K562 (cell line): ENCODE results near the gene INTS6. TPM values are rescaled to one million over a fixed set of nuclear protein-coding genes. Genes with fewer than 3 reads are reported as not detected.

ENCODE experiments used
- ATAC-seq: fragments of 200-7000 bp; cut with Tn5 transposase; 3 replicates; pipeline ENCODE4 v1.9.1; 2020; ENCODE audit warnings: moderate library complexity
- BruUV-seq: library from RNA; stranded (reverse); fragments of 400-500 nt; replicated peaks from 2 replicates; lab custom pipeline; 2021; lab: Mats Ljungman, UMichigan
- CTCF ChIA-PET: fragments of 300-600 bp; formaldehyde crosslinking; extraction: SDS; loops from one replicate; lab custom pipeline; 2021; ENCODE audit warnings: low intra/inter-chr PET ratio; lab: Yijun Ruan, JAX
- POLR2A ChIA-PET: fragments of 300-600, 350-650 bp; sonication (Branson Sonifier 250); formaldehyde crosslinking; extraction: SDS; loops from one replicate; lab custom pipeline; 2021; ENCODE audit warnings: antibody characterized with exemption, inconsistent platforms; lab: Yijun Ruan, JAX
- DNase-seq, 4 experiments: peaks; one replicate each; pipeline versions ENCODE4 v3.0.0 to v3.0.0-alpha.2; 2011 to 2018; ENCODE audit warnings: low spot score in 3 of 4, mixed read lengths in 3 of 4; ENCODE audit errors: extremely low read depth in 1 of 4
- FAIRE-seq: peaks from 2 replicates; lab custom pipeline; 2011; peaks lifted over from hg19 to GRCh38; lab: Jason Lieb, UNC
- H2AFZ ChIP-seq: 2 replicates; pipeline ENCODE4 v1.6.0; 2011; ENCODE audit warnings: low read depth, low read length, control low read depth, inconsistent platforms
- H3K27ac ChIP-seq: fragments of 200-600 bp; 3 replicates; pipeline ENCODE4 v1.8.0; 2011; ENCODE audit warnings: low read depth, mild to moderate bottlenecking, control low read depth, inconsistent platforms, low read length, moderate library complexity, mixed read lengths; ENCODE audit errors: extremely low read depth
- H3K27me3 ChIP-seq, 2 experiments: fragments of 300-600 bp in 1 of 2; 2 replicates in 1 of 2; 3 replicates in 1 of 2; pipeline versions ENCODE4 v1.6.0 to v1.8.0; 2011; ENCODE audit warnings: inconsistent platforms in 2 of 2, low read length in 2 of 2, mild to moderate bottlenecking in 1 of 2, mixed read lengths in 1 of 2, moderate library complexity in 1 of 2; ENCODE audit not compliant: control insufficient read depth in 2 of 2, insufficient read depth in 2 of 2
- H3K36me3 ChIP-seq: fragments of 300-600 bp; 3 replicates; pipeline ENCODE4 v1.8.0; 2011; ENCODE audit warnings: mild to moderate bottlenecking, low read length, inconsistent platforms; ENCODE audit not compliant: control insufficient read depth, insufficient read depth
- H3K4me1 ChIP-seq, 2 experiments: fragments of 200-600 bp in 1 of 2; replicated peaks in 1 of 2; 2 replicates in 1 of 2; 3 replicates in 1 of 2; pipeline versions ENCODE4 v1.5.1 to v1.8.0; 2011; ENCODE audit warnings: inconsistent platforms in 2 of 2, low read length in 2 of 2, mild to moderate bottlenecking in 1 of 2, mixed read lengths in 1 of 2, moderate library complexity in 1 of 2; ENCODE audit not compliant: control insufficient read depth in 2 of 2, insufficient read depth in 2 of 2
- H3K4me2 ChIP-seq: 2 replicates; pipeline ENCODE4 v1.6.1; 2011; ENCODE audit warnings: low read length, control low read depth, inconsistent platforms, mixed read lengths; ENCODE audit not compliant: insufficient read depth
- H3K4me3 ChIP-seq: fragments of 200-600 bp; sonication (generic), shearing (Covaris generic); 2 replicates; pipeline ENCODE4 v1.5.1; 2016; ENCODE audit warnings: control low read depth, inconsistent platforms
- H3K79me2 ChIP-seq: fragments of 200-600 bp; 3 replicates; pipeline ENCODE4 v1.8.0; 2011; ENCODE audit warnings: low read length, inconsistent platforms; ENCODE audit not compliant: control insufficient read depth, insufficient read depth
- H3K9ac ChIP-seq, 2 experiments: 2 replicates each; pipeline versions ENCODE4 v1.6.0 to v1.6.1; 2011; ENCODE audit warnings: low read depth in 2 of 2, low read length in 2 of 2, control low read depth in 1 of 2, inconsistent platforms in 1 of 2, mild to moderate bottlenecking in 1 of 2, mixed read lengths in 1 of 2; ENCODE audit not compliant: insufficient read depth in 1 of 2
- H3K9me1 ChIP-seq: one replicate; pipeline ENCODE4 v1.6.0; 2011; ENCODE audit warnings: inconsistent platforms, mild to moderate bottlenecking, low read length, moderate library complexity; ENCODE audit not compliant: control insufficient read depth, insufficient read depth
- H3K9me3 ChIP-seq: replicated peaks from 2 replicates; pipeline ENCODE4 v1.5.1; 2011; ENCODE audit warnings: low read depth, low read length, inconsistent platforms; ENCODE audit not compliant: control insufficient read depth, insufficient read depth
- H4K20me1 ChIP-seq: replicated peaks from 2 replicates; pipeline ENCODE4 v1.6.1; 2011; ENCODE audit warnings: low read length, inconsistent platforms, mixed read lengths; ENCODE audit not compliant: control insufficient read depth, insufficient read depth
- KLF10 ChIP-seq: fragments of 250-450 bp; sonication (Bioruptor Pico); IDR thresholded peaks from 2 replicates; pipeline ENCODE4 v1.6.1; 2021; ENCODE audit warnings: matching md5 sums
- MAZ ChIP-seq, 2 experiments: fragments of 450-650 bp in 1 of 2; sonication (generic) in 1 of 2; formaldehyde crosslinking; IDR thresholded peaks in 1 of 2; conservative IDR thresholded peaks in 1 of 2; 2 replicates each; pipeline versions ENCODE4 v1.4.0 to v1.5.0; 2020; ENCODE audit warnings: mild to moderate bottlenecking in 1 of 2, missing genetic modification reagents in 1 of 2
- POLR2A ChIP-seq: fragments of 450-650 bp; conservative IDR thresholded peaks from 2 replicates; pipeline ENCODE4 v1.6.1; 2016
- RBM34 ChIP-seq: fragments of 200-400 bp; formaldehyde crosslinking; IDR thresholded peaks from 2 replicates; pipeline ENCODE4 v1.6.1; 2018; ENCODE audit warnings: low read length, borderline replicate concordance; ENCODE audit not compliant: insufficient read depth
- ZBTB7A ChIP-seq: IDR thresholded peaks from 2 replicates; pipeline ENCODE4 v1.6.1; 2011; ENCODE audit warnings: low read depth, mild to moderate bottlenecking, low read length, moderate library complexity, borderline replicate concordance; ENCODE audit not compliant: control insufficient read depth
- ZNF184 ChIP-seq: sonication (generic); formaldehyde crosslinking; IDR thresholded peaks from 2 replicates; pipeline ENCODE4 v1.5.0; 2020; ENCODE audit warnings: missing genetic modification reagents
- in situ Hi-C: fragments of 300-500 bp; cut with MboI; formaldehyde crosslinking; loops from 4 replicates; pipeline ENCODE4 v1.15.0; 2018; ENCODE audit warnings: inconsistent platforms, mixed read lengths
- intact Hi-C: fragments of 100-400 bp; cut with micrococcal nuclease; formaldehyde crosslinking; loops from 2 replicates; pipeline ENCODE4 v1.14.2; 2022
- polyA plus RNA-seq, 8 experiments: library from polyadenylated mRNA; depleted of rRNA in 4 of 8; stranded (reverse) in 5 of 8; unstranded in 3 of 8; fragments of >200 nt; fragmentation: Nextera tagmentation in 2 of 8; fragmentation: Illumina TruSeq in 1 of 8; extraction: Ambion mirVana in 2 of 8; extraction: Trizol in 1 of 8; gene quantifications; 2 replicates each; pipeline versions ENCODE4 v1.2.1 to v1.2.3, GENCODE V29; 2011 to 2014; ENCODE audit warnings: inconsistent platforms in 1 of 8, missing spikeins in 1 of 8
- total RNA-seq, 7 experiments: library from RNA; depleted of rRNA in 6 of 7; stranded (reverse); fragments of >200 nt in 6 of 7; fragmentation: Illumina TruSeq in 2 of 7; extraction: Trizol in 2 of 7; gene quantifications; 2 replicates each; pipeline versions ENCODE4 v1.2.1 to v1.2.3, GENCODE V29; 2011 to 2021; ENCODE audit warnings: low replicate concordance in 1 of 7

The INTS6 gene
- total and polyA plus RNA-seq, 9 of the 15 experiments (the other 6 are each of a cell fraction or from before 2014, with no cell fraction given) = 3.7 to 29.8 (median 16.1) TPM

DNA sequence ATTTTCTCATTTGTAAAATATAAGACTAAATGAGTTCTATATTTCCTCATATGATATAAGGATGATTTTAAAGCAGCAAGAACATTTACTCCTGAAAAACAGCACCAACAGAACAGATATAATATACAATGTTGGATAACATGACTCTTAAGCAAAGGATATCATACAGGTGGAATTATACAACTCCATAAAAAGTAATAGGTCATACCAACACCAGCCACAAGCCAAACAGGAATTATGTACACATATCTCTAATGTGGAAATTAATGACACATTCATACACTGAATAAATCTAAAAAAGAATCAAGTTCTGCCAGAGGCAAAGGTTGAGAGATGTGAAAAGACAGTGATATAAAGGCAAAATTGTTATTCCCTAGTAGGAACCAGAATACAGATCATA is 25.9 kb downstream of the INTS6 start:
- Histone ChIP-seq H3K4me1 (no peaks in the 10 kb centered on the region), H3K9me1 (no peaks in the 10 kb centered on the region), H3K4me3 (no peak overlapping the region), H3K9me3 (no peaks in the 10 kb centered on the region), H3K27ac (no peak overlapping the region), H3K9ac (no peak overlapping the region), H3K27me3 (no peaks in the 10 kb centered on the region), H3K36me3 (peaks cover 50% of the 10 kb centered on the region), H4K20me1 (no peaks in the 10 kb centered on the region), H3K4me2 (no peak overlapping the region), H2AFZ (no peak overlapping the region), H3K79me2 (peaks cover 62% of the 10 kb centered on the region)
- FAIRE-seq (no peak), ATAC-seq (no peak), DNase-seq (no peak)
- intact Hi-C loops = no loop called here
- BruUV-seq = no TSS peak
- no peak for TF ChIP-seq POLR2A
- no peak for TF ChIP-seq RBM34
- no peak for TF ChIP-seq KLF10 (CRISPR knock-in tag)
- no peak for TF ChIP-seq ZNF184 (CRISPR knock-in tag)
- no peak for TF ChIP-seq ZBTB7A
- no peak for TF ChIP-seq MAZ (CRISPR knock-in tag; conservative IDR thresholded peaks at IDR 0.05 in 1 of 2, IDR thresholded peaks at IDR 0.05 in 1 of 2)
- CTCF ChIA-PET = no interaction called here
- POLR2A ChIA-PET = interaction anchor here (1.3 kb wide), 1 partner anchor 26 kb away, joined by 3 read pairs; the partner anchor contains the start of gene INTS6
- in situ Hi-C loops = loop anchor here (25.0 kb wide), 1 partner anchor 710 kb away; the partner anchor contains the start of gene NEK5
